Astrocyte (in vitro differentiated cells and primary cell): ENCODE measurements around the gene ANTXR1. TPM values are rescaled to one million over a fixed set of nuclear protein-coding genes. Genes with fewer than 3 reads are reported as not detected.

ENCODE experiments used
- DNase-seq: peaks from one replicate; pipeline ENCODE4 v3.0.0-alpha.2; 2010; ENCODE audit warnings: low read depth
- FAIRE-seq: peaks from 2 replicates; lab custom pipeline; 2011; peaks lifted over from hg19 to GRCh38; lab: Jason Lieb, UNC
- H2AFZ ChIP-seq: 2 replicates; pipeline ENCODE4 v1.6.0; 2012; ENCODE audit warnings: low read depth, low read length, inconsistent platforms
- H3K27ac ChIP-seq: 2 replicates; pipeline ENCODE4 v1.5.1; 2011; ENCODE audit warnings: low read depth, low read length, inconsistent platforms
- H3K27me3 ChIP-seq: 2 replicates; pipeline ENCODE4 v1.6.0; 2011; ENCODE audit warnings: low read length, inconsistent platforms; ENCODE audit not compliant: insufficient read depth
- H3K36me3 ChIP-seq: 2 replicates; pipeline ENCODE4 v1.5.1; 2011; ENCODE audit warnings: low read length, inconsistent platforms; ENCODE audit not compliant: insufficient read depth
- H3K4me1 ChIP-seq: 2 replicates; pipeline ENCODE4 v1.5.1; 2011; ENCODE audit warnings: low read length, inconsistent platforms; ENCODE audit not compliant: insufficient read depth
- H3K4me2 ChIP-seq: 2 replicates; pipeline ENCODE4 v1.6.0; 2012; ENCODE audit warnings: low read length, inconsistent platforms
- H3K4me3 ChIP-seq: 2 replicates; pipeline ENCODE4 v1.5.1; 2011; ENCODE audit warnings: low read depth, mild to moderate bottlenecking, low read length, inconsistent platforms; ENCODE audit not compliant: insufficient read depth
- H3K79me2 ChIP-seq: 2 replicates; pipeline ENCODE4 v1.6.0; 2012; ENCODE audit warnings: mild to moderate bottlenecking, low read length, inconsistent platforms; ENCODE audit not compliant: insufficient read depth
- H3K9ac ChIP-seq: 2 replicates; pipeline ENCODE4 v1.6.0; 2012; ENCODE audit warnings: mild to moderate bottlenecking, low read length, inconsistent platforms
- H3K9me3 ChIP-seq: 2 replicates; pipeline ENCODE4 v1.5.1; 2012; ENCODE audit warnings: low read depth, mild to moderate bottlenecking, low read length, inconsistent platforms; ENCODE audit not compliant: insufficient read depth
- H4K20me1 ChIP-seq: 2 replicates; pipeline ENCODE4 v1.6.0; 2012; ENCODE audit warnings: low read length, inconsistent platforms; ENCODE audit not compliant: insufficient read depth
- H3K27ac Mint-ChIP-seq: one replicate; pipeline ENCODE4 v1.8.0; 2021; ENCODE audit warnings: mild to moderate bottlenecking, mixed read lengths; ENCODE audit not compliant: unreplicated experiment
- H3K27me3 Mint-ChIP-seq: one replicate; pipeline ENCODE4 v1.8.0; 2021; ENCODE audit warnings: low read depth, mixed read lengths; ENCODE audit not compliant: unreplicated experiment
- H3K36me3 Mint-ChIP-seq: one replicate; pipeline ENCODE4 v1.8.0; 2021; ENCODE audit warnings: low read depth, mixed read lengths; ENCODE audit not compliant: unreplicated experiment
- H3K4me1 Mint-ChIP-seq: one replicate; pipeline ENCODE4 v1.8.0; 2021; ENCODE audit warnings: low read depth, mixed read lengths; ENCODE audit not compliant: unreplicated experiment
- H3K4me3 Mint-ChIP-seq: one replicate; pipeline ENCODE4 v1.8.0; 2021; ENCODE audit warnings: mild to moderate bottlenecking, moderate library complexity, mixed read lengths; ENCODE audit not compliant: unreplicated experiment
- H3K9me3 Mint-ChIP-seq: one replicate; pipeline ENCODE4 v1.8.0; 2021; ENCODE audit warnings: mild to moderate bottlenecking, mixed read lengths; ENCODE audit not compliant: unreplicated experiment
- CTCF ChIP-seq: IDR thresholded peaks from 2 replicates; pipeline ENCODE4 v1.5.1; 2011; ENCODE audit warnings: low read depth, mild to moderate bottlenecking, inconsistent platforms, low read length, moderate library complexity; ENCODE audit not compliant: insufficient read depth
- EZH2 ChIP-seq: IDR thresholded peaks from 2 replicates; pipeline ENCODE4 v1.6.1; 2012; ENCODE audit warnings: mild to moderate bottlenecking, low read length, inconsistent platforms; ENCODE audit not compliant: insufficient read depth
- total RNA-seq: library from RNA; stranded (reverse); gene quantifications from 2 replicates; pipeline ENCODE4 v1.2.1, GENCODE V29; 2021

The ANTXR1 gene
- total RNA-seq, 1 donor from 2014 or later: 67.8 TPM

- H3K27ac Mint-ChIP-seq: peak overlapping the region; percentile 59
Measured at GRCh38 chr2:69238449-69239031, 225.6 kb downstream of the ANTXR1 start.

DNA sequence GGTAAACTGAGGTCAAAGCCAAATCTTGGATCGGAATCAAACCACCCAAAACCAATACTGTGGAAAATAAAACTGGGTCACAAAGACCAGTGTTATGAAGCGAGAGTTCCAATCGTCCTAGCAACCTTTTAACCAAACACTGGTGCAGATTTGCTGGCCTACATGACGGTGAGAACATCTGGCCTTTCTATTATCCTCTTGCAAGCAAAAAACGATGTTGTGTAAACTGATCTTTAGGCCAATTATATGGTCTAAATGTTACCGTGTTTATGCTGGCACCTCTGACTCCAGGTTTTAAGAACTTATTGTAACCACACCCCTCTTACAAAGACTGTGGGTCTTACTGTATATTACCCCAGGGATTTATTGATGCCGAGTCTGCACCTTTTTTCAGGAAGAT, 228.1 kb downstream of the ANTXR1 start:
- H3K27me3 ChIP-seq: no peaks in the 10 kb centered on the region
- H3K4me3 Mint-ChIP-seq: no peak overlapping the region
- peaks cover 7% of the 10 kb centered on the region for H3K4me1 Mint-ChIP-seq
- no peak overlapping the region for H3K9ac ChIP-seq
- no peaks in the 10 kb centered on the region for H3K4me1 ChIP-seq
- FAIRE-seq (no peak), DNase-seq (no peak)
- H3K36me3 Mint-ChIP-seq: peaks cover 21% of the 10 kb centered on the region
- H3K4me2 ChIP-seq: no peak overlapping the region
- H3K79me2 ChIP-seq: no peaks in the 10 kb centered on the region
- no peaks in the 10 kb centered on the region for H3K27me3 Mint-ChIP-seq
- H4K20me1 ChIP-seq: no peaks in the 10 kb centered on the region
- H3K4me3 ChIP-seq: no peak overlapping the region
- no peak overlapping the region for H3K27ac ChIP-seq
- H3K27ac Mint-ChIP-seq: no peak overlapping the region
- peaks cover 9% of the 10 kb centered on the region for H3K9me3 Mint-ChIP-seq
- H3K9me3 ChIP-seq: no peaks in the 10 kb centered on the region
- TF ChIP-seq EZH2: no peak
- no peak for TF ChIP-seq CTCF
- H3K36me3 ChIP-seq: no peaks in the 10 kb centered on the region
- no peak overlapping the region for H2AFZ ChIP-seq

More at GRCh38 chr2:69238449-69239031, 225.6 kb downstream of the ANTXR1 start:
- Histone ChIP-seq H3K36me3 (no peaks in the 10 kb centered on the region), H3K4me1 (no peaks in the 10 kb centered on the region), H3K27me3 (no peaks in the 10 kb centered on the region), H2AFZ (no peak overlapping the region), H3K9me3 (no peaks in the 10 kb centered on the region), H3K9ac (no peak overlapping the region), H3K79me2 (no peaks in the 10 kb centered on the region), H3K27ac (no peak overlapping the region), H3K4me3 (no peak overlapping the region), H3K4me2 (no peak overlapping the region), H4K20me1 (no peaks in the 10 kb centered on the region)
- Mint-ChIP-seq H3K27me3 (no peaks in the 10 kb centered on the region), H3K9me3 (peaks cover 5% of the 10 kb centered on the region), H3K4me1 (peaks cover 7% of the 10 kb centered on the region), H3K36me3 (peaks cover 10% of the 10 kb centered on the region), H3K4me3 (no peak overlapping the region)
- DNase-seq (peak; percentile 82), FAIRE-seq (peak; percentile 69)
- TF ChIP-seq EZH2 (no peak), CTCF (no peak)
